ENCODE data around the gene TNFRSF8.
A peak's percentile ranks its signal among the peaks of the same experiment; 100 is the strongest.

The TNFRSF8 gene

GRCh38 chr1:12075195-12076114, 12.4 kb downstream of the TNFRSF8 start:
- no peaks in the 10 kb centered on the region for H3K36me3 ChIP-seq (ENCODE audit: insufficient read depth)
- H3K9ac ChIP-seq = no peak overlapping the region
- H3K79me2 ChIP-seq (ENCODE audit: insufficient read depth, low read depth) = no peaks in the 10 kb centered on the region
- no peak overlapping the region for H3K4me3 ChIP-seq (IDR thresholded peaks at IDR 0.05; ENCODE audit: insufficient read depth, low read depth, low read length)
- no peak overlapping the region for H2AFZ ChIP-seq (ENCODE audit: low read depth)
- H3K27ac ChIP-seq = no peak overlapping the region
- H3K27me3 ChIP-seq (ENCODE audit: insufficient read depth, low read depth) = no peaks in the 10 kb centered on the region
- H4K20me1 ChIP-seq (ENCODE audit: insufficient read depth) = no peaks in the 10 kb centered on the region
- no peak for TF ChIP-seq CTCF (conservative IDR thresholded peaks at IDR 0.05; ENCODE audit: low read depth, low read length)
- H3K4me2 ChIP-seq = no peak overlapping the region
- H3K4me1 ChIP-seq (ENCODE audit: low read depth, poor library complexity, severe bottlenecking) = no peaks in the 10 kb centered on the region

- Histone ChIP-seq H3K27me3 (ENCODE audit: insufficient read depth, low read depth) (no peaks in the 10 kb centered on the region), H3K36me3 (ENCODE audit: insufficient read depth) (no peaks in the 10 kb centered on the region), H3K27ac (no peak overlapping the region), H3K4me1 (ENCODE audit: low read depth, poor library complexity, severe bottlenecking) (peaks cover 1% of the 10 kb centered on the region), H4K20me1 (ENCODE audit: insufficient read depth) (no peaks in the 10 kb centered on the region), H3K79me2 (ENCODE audit: insufficient read depth, low read depth) (no peaks in the 10 kb centered on the region), H3K9ac (no peak overlapping the region), H3K4me2 (no peak overlapping the region), H3K4me3 (IDR thresholded peaks at IDR 0.05; ENCODE audit: insufficient read depth, low read depth, low read length) (no peak overlapping the region), H2AFZ (ENCODE audit: low read depth) (no peak overlapping the region)
- no peak for TF ChIP-seq CTCF (conservative IDR thresholded peaks at IDR 0.05; ENCODE audit: low read depth, low read length)
These were observed 13.4 kb downstream of the TNFRSF8 start for GRCh38 chr1:12076425-12077005.

GRCh38 chr1:12078575-12078937, 15.5 kb downstream of the TNFRSF8 start:
- H3K79me2 ChIP-seq (ENCODE audit: insufficient read depth, low read depth) = no peaks in the 10 kb centered on the region
- H3K27ac ChIP-seq = no peak overlapping the region
- no peaks in the 10 kb centered on the region for H4K20me1 ChIP-seq (ENCODE audit: insufficient read depth)
- H3K36me3 ChIP-seq (ENCODE audit: insufficient read depth) = no peaks in the 10 kb centered on the region
- H3K4me2 ChIP-seq = no peak overlapping the region
- H3K4me1 ChIP-seq (ENCODE audit: low read depth, poor library complexity, severe bottlenecking) = peaks cover 6% of the 10 kb centered on the region
- H2AFZ ChIP-seq (ENCODE audit: low read depth) = no peak overlapping the region
- no peaks in the 10 kb centered on the region for H3K27me3 ChIP-seq (ENCODE audit: insufficient read depth, low read depth)
- no peak overlapping the region for H3K4me3 ChIP-seq (IDR thresholded peaks at IDR 0.05; ENCODE audit: insufficient read depth, low read depth, low read length)
- TF ChIP-seq CTCF (conservative IDR thresholded peaks at IDR 0.05; ENCODE audit: low read depth, low read length) = no peak
- H3K9ac ChIP-seq = no peak overlapping the region

GRCh38 chr1:12078938-12079861, 16.1 kb downstream of the TNFRSF8 start:
- H3K9ac ChIP-seq = no peak overlapping the region
- H3K27me3 ChIP-seq (ENCODE audit: insufficient read depth, low read depth) = no peaks in the 10 kb centered on the region
- no peak overlapping the region for H3K27ac ChIP-seq
- H3K4me3 ChIP-seq (IDR thresholded peaks at IDR 0.05; ENCODE audit: insufficient read depth, low read depth, low read length) = no peak overlapping the region
- H3K36me3 ChIP-seq (ENCODE audit: insufficient read depth) = no peaks in the 10 kb centered on the region
- H4K20me1 ChIP-seq (ENCODE audit: insufficient read depth) = no peaks in the 10 kb centered on the region
- peak; percentile 51 for TF ChIP-seq CTCF (conservative IDR thresholded peaks at IDR 0.05; ENCODE audit: low read depth, low read length)
- no peaks in the 10 kb centered on the region for H3K79me2 ChIP-seq (ENCODE audit: insufficient read depth, low read depth)
- no peak overlapping the region for H2AFZ ChIP-seq (ENCODE audit: low read depth)
- H3K4me2 ChIP-seq = no peak overlapping the region
- peaks cover 6% of the 10 kb centered on the region for H3K4me1 ChIP-seq (ENCODE audit: low read depth, poor library complexity, severe bottlenecking)
